Erythroblast (primary cell): ENCODE data around the gene CACNA1D.

Experiments used
- GATA1 ChIP-seq: IDR thresholded peaks from 2 replicates; pipeline ENCODE4 v1.6.1; 2011; ENCODE audit warnings: low read depth, mild to moderate bottlenecking, control low read depth, low read length, moderate library complexity
- POLR2A ChIP-seq: IDR thresholded peaks from 2 replicates; pipeline ENCODE4 v1.6.1; 2011; ENCODE audit warnings: mild to moderate bottlenecking, low read length

- TF ChIP-seq POLR2A (no peak), GATA1 (no peak)
Measured at GRCh38 chr3:53616321-53616720, 121.9 kb downstream of the CACNA1D start.
